A549 (cell line): Measurements from ENCODE around the gene PTPRD.

Source experiments
- POLR2A ChIP-seq: IDR thresholded peaks from 2 replicates; pipeline ENCODE4 v1.6.1; 2012; ENCODE audit warnings: mild to moderate bottlenecking, low read length
- RAD21 ChIP-seq, 2 experiments: fragments of >200 bp in 1 of 2; sonication (Bioruptor Twin) in 1 of 2; formaldehyde crosslinking in 1 of 2; IDR thresholded peaks in 1 of 2; conservative IDR thresholded peaks in 1 of 2; 2 replicates in 1 of 2; 3 replicates in 1 of 2; pipeline ENCODE4 v1.6.1; 2012 to 2018; ENCODE audit warnings: inconsistent platforms in 1 of 2
- TF ChIP-seq, protein P1 (sequence below): fragments of >200 bp; sonication (Bioruptor Twin); formaldehyde crosslinking; IDR thresholded peaks from 3 replicates; pipeline ENCODE4 v1.5.1; 2016

GRCh38 chr9:9719373-9720112 lies 893.3 kb downstream of the PTPRD start:
- TF ChIP-seq POLR2A (no peak), RAD21 (conservative IDR thresholded peaks at IDR 0.05 in 1 of 2, IDR thresholded peaks at IDR 0.05 in 1 of 2) (no peak)
- TF ChIP-seq, protein P1, sequence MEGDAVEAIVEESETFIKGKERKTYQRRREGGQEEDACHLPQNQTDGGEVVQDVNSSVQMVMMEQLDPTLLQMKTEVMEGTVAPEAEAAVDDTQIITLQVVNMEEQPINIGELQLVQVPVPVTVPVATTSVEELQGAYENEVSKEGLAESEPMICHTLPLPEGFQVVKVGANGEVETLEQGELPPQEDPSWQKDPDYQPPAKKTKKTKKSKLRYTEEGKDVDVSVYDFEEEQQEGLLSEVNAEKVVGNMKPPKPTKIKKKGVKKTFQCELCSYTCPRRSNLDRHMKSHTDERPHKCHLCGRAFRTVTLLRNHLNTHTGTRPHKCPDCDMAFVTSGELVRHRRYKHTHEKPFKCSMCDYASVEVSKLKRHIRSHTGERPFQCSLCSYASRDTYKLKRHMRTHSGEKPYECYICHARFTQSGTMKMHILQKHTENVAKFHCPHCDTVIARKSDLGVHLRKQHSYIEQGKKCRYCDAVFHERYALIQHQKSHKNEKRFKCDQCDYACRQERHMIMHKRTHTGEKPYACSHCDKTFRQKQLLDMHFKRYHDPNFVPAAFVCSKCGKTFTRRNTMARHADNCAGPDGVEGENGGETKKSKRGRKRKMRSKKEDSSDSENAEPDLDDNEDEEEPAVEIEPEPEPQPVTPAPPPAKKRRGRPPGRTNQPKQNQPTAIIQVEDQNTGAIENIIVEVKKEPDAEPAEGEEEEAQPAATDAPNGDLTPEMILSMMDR = no peak
